NCI-H1436 treated with DMSO at 0.1 percent for 48 hours (cell line): Measurements from ENCODE around the gene ARHGEF40.
"Not testable (repeated sequence)": the region's sequence is repeated elsewhere in the genome, so short reads cannot be mapped to it uniquely, and the experiment has no call there.

Experiments used
- DNase-seq: peaks from one replicate; lab custom pipeline; 2025; lab: John Stamatoyannopoulos, UW

Gene ARHGEF40

DNA sequence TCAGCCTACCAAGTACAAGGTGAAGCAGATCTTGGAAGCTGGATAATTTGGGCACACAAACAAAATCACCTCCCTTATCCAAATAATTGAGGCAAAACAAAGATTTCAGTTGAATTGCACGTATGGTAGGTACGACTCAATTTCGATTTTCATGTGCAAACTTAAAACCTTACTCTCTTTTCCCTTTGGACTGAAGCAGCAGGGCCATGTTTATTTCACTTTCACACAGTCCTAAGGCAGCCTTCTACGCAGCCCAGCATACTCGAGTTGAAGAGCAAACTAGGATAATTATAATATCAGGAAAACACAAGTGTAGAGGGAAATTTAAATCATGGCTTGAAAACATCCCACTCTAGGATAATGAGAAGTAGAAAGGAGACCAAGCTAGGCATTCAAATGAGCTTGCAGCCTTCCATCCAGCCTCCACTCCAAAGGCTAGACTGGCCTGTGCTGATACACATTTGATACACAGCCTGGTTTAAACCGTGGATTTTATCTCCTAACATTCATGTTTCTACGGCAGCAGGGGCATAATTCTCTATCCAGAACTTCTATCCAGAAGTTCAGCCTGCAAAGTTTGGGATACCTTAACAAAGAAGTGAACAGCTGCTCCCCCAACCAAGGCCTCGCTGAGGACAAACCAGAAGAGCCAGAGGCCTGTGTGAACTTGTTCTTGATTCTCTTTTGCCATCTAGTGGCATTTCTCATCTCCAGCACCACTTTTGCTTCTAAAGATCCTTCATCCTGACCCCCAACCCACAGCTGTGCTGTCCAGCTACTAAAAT is 30.3 kb upstream of the ARHGEF40 start:
- no peak for DNase-seq

DNA sequence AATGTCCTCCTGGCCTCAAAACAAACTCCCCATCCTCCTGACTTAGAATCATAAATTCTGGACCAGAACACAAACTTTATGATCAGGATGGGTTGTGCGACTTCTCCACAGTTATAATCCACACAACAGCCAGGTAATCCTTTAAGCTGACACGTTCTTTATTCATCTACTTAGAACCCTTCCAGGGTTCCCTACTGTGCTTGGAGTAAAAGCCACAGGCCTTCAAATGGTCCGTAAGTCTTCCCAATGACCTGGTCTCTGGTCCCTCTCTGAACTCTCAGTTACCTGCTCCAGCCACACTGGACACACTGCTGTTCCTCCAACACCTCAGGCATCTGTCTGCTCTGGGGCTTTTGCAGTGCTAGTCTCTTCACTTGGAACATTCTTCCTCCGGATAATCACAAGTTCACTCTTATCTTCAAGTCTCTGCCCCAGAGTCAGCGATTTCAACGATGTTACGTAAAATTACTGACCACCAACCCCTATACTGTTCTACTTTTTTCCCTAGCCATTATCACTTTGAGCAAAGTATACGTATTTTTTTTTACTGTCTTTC is 29.7 kb upstream of the ARHGEF40 start:
- DNase-seq: no peak

DNA sequence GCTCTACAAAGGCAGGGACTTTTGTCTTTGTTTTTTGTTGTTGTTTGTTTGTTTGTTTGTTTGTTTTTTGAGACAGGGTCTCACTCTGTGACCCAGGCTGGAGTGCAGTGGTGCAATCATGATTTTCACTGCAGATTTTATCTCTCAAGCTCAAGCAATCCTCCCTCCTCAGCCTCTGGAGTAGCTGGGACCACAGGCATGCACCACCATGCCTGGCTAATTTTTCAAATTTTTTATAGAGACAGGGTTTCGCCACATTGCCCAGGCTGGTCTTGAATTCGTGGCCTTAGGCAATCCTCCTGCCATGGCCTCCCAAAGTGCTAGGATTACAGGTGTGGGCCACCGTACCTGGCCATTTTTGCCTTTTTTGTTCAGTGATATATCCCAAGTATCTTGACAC is 29.2 kb upstream of the ARHGEF40 start:
- DNase-seq: not testable (repeated sequence)

DNA sequence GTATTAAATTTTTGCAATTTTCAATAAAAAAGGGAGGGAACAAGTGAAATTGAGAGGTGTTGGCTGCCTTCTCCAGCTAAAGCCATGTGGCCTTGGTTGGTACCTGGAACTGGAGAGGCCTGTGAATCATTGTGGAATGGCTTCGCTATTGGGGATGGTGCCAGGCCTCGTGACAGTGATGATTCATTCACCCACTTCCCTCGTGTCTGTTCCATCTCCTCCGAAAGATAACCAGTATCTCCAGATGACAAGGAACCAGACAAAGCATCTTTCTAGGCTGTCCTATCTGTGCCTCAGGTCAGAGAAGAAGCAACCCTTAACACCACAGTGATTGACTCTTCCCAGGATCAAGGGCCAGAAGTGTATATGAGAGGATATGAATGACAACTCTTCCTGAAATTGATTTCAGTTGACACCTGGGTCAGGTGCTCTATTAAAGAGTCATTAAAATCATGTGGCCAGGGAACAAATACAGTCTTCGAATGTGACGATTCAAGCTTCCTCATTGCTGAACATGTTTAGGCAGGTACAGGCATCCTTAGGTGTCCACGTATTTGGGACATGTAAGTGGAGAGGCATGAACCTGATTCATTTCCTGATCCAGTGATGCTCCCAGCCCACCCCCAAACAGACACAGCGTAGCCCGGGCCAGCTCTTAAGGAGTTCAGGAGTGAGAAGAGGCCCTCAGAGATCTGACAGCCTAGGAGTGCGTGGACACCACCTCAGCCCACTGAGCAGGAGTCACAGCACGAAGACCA is 28.2 kb upstream of the ARHGEF40 start, which contains the start of gene RNASE7:
Gene RNASE7, plus strand, starts transcription at position 687 of the 758 bp plus-strand sequence. CDS start 631 bp downstream, outside the sequence.
- no peak for DNase-seq

DNA sequence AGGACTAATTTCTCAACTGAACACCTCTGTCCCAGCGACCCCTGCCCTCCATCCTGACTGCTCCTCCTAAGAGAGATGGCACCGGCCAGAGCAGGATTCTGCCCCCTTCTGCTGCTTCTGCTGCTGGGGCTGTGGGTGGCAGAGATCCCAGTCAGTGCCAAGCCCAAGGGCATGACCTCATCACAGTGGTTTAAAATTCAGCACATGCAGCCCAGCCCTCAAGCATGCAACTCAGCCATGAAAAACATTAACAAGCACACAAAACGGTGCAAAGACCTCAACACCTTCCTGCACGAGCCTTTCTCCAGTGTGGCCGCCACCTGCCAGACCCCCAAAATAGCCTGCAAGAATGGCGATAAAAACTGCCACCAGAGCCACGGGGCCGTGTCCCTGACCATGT is 27.2 kb upstream of the ARHGEF40 start:
- DNase-seq: no peak

DNA sequence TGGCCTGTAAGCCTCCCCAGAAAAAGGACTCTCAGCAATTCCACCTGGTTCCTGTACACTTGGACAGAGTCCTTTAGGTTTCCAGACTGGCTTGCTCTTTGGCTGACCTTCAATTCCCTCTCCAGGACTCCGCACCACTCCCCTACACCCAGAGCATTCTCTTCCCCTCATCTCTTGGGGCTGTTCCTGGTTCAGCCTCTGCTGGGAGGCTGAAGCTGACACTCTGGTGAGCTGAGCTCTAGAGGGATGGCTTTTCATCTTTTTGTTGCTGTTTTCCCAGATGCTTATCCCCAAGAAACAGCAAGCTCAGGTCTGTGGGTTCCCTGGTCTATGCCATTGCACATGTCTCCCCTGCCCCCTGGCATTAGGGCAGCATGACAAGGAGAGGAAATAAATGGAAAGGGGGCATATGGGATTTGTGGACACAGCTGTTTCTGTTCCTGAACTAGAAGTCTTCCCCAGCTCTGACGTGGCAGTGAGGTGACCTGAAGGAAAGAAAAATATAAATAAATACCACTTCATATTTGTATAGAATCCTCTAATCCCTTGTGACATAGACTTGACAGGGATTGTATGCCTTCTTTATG is 26.6 kb upstream of the ARHGEF40 start:
- no peak for DNase-seq

DNA sequence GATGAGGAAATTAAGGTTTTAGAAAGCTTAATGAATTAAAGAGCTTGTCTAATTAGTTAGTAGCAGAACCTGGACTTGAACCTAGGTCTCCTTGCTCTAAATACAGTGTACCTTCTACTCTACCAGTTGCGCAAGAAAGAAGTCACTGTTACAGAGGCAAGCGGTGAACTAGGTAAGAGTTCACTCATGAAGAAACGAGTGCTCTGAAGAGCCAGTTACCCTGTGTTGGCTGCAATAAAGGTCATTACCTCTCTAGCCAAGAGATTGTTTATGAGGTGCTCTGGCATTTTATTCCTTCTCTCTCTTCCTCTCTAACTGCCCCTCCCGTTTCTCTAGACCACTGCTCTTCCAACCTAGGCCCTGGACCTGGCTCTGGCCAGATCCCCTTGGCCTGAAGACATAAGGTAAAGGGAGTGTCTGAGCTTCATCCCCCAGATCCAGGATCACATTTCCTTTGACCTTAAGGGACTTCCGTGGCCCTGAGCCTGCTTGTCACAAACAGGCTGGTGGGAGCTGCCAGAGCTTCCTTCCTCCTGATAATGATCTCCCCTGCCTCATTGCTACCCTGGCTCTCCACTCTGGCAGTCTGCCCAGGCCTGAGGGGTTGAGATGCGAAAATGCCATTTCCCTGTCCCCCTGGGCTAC is 26.0 kb upstream of the ARHGEF40 start:
- DNase-seq: no peak

DNA sequence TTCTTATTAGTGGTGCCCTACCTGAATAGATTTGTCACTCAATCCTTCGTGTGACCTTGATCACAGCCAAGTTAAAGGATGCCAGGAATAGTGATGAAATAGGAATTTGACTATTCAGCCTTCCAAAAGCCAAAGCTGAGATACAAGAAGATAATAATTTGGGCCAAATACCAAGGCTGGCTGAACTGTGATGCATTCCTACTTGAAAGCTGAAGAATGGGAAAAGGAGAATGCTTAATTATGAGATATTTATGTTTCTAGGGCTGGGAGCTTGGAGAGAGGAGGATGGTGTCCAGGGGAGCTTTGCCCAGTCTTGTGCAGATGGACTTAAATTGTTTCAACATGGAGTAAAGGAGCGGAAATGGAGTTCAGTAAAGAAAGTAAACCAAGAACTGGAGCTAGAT is 22.7 kb upstream of the ARHGEF40 start:
- DNase-seq: no peak

DNA sequence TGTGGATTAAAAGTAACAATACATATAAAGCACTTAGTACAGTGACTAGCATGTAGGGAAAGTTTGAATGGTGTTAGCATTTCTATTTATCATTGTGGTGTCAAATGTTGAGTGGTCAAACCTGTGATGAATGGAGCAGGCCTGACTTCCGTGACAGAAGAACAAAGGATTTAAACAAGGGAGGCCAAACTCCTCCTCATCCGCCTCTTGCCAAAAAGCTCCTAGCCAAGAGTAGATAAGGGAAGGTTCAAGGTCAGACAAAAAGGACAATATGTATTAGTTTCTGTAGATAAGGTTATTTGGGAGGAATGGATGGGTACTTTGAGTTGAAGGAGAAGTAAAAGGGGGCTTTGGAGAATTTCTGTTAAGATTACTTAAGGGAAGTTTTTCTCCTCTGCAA is 21.5 kb upstream of the ARHGEF40 start:
- no peak for DNase-seq

DNA sequence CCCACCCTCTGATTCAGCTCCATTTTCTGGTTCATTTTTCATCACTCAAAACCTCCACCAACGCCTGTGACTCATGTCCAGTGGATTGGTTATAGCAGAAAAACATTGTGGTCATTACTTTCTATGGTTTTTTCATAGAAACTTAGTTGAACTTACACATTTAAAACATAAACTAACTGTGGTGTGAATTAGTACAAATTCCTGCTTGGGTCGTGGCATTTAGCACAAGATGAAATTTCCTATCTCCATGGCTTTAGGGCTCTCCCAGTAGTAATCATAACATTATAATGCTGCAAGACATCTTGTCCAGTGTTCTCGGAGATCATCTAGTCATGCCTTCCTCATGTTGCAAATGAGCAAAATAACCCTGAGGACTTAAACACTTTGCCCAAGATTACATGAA is 20.8 kb upstream of the ARHGEF40 start:
- no peak for DNase-seq

DNA sequence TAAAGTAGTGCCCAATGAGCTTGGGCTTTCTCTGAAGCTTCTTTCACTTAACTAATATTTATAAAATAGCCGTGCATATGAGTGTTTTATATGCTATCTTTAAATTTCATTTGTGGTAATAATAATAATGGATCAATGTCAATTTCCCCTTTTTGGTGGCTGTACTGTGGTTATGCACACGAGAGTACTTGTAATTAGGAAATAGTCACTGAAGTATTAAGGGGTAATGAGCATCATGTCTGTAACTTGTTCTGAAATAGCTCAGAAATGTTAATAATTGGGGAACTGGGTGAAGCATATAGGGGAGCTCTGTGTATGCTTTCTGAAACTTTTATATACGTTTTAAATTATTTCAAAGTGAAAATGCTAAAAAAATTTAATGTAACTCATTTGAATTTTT is 19.5 kb upstream of the ARHGEF40 start:
- no peak for DNase-seq

DNA sequence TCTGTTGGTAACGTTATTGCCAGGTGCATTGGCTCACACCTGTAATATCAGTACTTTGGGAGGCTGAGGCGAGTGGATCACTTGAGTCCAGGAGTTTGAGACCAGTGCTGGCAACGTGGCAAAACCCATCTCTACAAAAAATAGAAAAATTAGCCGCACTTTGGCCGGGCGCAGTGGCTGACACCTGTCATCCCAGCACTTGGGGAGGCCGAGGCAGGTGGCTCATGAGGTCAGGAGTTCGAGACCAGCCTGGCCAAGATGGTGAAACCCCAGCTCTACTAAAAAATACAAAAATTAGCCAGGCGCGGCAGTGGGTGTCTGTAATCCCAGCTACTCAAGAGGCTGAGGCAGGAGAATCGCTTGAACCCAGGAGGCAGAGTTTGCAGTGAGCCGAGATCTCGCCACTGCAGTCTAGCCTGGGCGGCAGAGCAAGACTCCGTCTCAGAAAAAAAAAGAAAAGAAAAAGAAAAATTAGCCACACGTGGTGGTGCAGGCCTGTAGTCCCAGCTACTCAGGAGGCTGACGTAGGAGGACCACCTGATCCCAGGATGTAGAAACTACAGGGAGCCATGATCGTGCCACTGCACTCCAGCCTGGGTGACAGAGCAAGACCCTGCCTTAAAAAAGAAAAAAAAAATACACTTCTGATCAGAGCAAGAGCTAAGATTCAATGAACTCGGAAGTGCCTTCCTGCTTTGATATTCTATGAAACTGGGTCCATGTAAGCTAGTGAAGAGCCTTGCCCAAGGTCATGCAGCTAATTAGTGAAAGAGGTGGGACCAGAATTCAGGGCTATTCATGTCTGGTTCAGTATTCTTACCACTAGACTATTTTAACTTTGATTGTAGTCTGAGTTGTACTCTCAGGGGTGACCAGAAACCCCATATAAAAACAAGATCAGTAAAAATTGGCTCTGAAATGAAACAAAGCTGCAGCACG is 16.7 kb upstream of the ARHGEF40 start:
- DNase-seq: no peak

DNA sequence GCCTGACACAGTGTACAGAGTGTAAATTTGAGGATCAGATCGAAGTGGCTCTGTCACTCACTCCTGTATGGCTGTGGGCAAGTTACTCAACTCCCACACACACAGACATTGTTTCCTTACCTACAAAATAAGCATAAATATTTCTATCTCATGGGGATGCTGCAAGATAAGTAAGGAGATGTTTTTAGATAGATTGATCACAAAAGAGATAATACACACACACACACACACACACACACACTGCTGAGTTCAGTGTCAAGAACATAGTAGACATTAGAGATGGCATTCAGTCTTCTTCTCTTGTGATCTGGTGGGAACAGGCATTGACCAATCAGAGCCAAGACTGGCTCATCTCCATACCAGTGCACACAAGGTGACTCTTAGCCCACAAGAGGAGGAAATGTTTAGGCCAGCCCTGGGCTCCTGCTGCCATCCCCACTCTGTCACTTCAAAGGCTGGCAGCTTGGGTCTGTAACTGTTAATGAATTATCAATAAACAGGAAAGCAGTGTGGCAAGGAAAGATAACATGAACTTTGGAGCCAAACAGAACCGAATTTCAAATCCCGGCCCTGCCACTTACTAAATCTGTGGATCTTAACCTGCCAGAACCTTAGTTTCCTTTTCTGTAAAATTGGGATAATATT is 15.9 kb upstream of the ARHGEF40 start:
- no peak for DNase-seq

DNA sequence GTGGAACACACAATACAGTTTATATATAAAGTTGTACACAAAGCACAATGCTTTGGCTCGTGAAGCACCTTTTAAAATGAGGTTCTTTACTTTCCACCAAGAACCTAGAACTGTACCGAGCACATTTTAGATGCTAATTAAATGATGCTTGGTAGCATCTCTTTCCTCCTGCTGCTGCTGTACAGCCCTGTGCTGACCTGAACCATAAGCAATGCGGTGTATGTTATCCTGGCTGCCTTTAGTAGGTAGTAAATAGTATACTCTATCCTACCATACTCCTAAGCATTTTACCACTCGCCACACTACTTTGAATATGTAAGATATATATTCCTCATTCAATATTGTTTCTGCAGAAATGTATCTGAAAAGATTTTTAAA is 15.3 kb upstream of the ARHGEF40 start:
- no peak for DNase-seq

DNA sequence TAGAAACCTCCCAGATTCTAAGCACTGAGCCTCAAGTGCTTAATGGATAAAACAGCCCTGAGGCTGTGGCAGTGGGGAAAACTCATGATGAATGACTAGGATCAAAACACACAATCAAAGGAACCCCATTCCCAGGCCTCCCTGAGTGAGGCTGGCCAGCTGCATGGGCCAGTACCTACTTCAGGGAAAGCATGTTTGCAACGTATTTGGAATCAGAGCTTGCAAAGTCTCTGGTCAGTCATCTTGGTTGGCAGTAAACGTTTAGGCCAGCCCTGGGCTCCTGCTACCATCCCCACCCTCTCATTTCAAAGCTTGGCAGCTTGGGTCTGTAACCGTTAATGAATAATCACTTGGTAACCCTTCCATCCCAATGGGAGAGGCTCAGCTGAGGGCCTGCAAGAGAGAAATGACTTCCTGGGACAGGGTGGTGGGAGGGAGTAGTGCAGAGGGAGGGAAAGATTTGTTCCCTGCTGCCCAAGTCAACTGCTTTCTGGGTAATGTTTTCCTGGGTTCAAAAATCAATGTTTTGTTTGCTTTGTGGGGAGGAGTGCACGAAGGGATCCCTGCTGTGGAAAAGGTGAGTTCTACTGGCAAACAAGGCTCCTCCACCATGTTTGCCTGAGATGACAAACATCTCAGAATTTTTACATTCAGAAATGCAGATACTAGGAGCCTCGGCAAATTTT is 14.5 kb upstream of the ARHGEF40 start:
- no peak for DNase-seq

DNA sequence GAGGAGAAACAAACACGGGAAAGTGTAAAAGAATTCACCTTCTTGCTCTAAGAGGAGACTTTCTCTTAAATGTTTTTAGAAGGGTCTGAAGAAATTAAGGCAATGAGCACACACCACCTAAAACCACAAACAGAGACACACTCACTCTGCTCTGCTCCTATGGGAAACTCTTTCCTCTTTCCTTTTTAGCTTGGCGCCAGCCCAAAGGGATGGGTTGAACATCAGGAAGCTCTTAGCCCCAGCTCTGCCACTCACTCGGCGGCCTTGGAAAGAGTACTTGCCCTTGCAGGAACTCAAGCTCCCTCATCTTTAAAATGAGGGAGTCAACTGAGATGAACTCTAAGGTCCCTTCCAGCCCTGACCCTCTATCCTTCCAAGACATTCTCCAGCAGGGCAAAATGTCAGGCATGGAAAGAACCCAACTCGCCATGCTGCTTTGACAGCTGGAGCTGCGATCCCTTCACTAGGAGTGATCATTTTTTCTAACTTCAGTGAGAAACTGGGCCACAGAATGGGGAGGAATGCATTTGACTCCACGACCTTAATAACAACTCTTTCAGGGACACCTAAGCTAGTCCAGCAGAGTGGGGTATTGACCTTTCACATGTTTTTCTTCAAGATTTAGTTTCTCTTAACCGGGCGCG is 13.5 kb upstream of the ARHGEF40 start:
- no peak for DNase-seq

DNA sequence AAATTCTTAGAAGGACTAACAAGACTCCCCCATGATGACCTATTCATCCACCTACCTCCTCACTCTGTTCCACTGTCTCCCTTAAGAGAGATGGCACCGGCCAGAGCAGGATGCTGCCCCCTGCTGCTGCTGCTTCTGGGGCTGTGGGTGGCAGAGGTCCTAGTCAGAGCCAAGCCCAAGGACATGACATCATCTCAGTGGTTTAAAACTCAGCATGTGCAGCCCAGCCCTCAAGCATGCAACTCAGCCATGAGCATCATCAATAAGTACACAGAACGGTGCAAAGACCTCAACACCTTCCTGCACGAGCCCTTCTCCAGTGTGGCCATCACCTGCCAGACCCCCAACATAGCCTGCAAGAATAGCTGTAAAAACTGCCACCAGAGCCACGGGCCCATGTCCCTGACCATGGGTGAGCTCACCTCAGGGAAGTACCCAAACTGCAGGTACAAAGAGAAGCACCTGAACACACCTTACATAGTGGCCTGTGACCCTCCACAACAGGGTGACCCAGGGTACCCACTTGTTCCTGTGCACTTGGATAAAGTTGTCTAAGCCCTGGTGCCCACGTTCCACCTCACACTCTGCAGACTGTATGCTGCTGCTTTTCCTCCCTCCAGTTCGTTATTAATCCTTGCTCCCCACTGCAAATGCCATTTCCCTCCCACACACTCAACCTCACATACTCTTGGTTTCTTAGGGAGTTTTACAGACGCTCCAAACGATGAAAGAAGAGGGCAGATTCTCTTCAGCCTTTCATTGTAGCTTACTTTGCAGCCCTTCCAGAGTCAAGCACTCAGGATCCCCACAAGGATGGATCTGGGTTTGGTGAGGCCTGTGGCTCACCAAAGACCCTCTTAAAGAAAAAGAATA is 12.1 kb upstream of the ARHGEF40 start, which contains the start of gene RNASE8:
Gene RNASE8, plus strand, starts transcription at position 20 of the 873 bp plus-strand sequence. Its CDS starts 71 bp downstream, at position 91.
- DNase-seq: no peak

DNA sequence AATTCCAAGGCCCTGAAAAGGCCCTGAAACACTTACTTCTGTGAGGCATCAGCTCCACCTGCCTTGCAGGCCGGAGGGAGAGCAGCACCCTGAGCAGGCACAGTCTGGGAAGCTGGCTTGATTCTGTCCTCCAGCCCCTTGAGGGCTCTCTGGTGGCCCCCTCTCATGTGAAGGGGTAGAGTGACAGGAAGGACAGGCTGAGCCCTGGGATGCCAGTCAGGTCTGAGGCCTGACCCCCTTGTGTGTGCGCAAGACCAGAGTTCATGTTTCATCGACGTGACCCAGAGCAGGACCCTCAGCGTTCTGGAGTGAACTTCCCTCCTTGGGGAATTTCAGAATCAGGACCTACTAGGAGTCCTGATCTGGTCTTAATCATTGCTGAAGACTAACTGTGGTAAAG is 11.2 kb upstream of the ARHGEF40 start:
- no peak for DNase-seq
